Activated T-helper 9 cell treated with anti-CD3 and anti-CD28 coated beads, Interleukin-2, amount 50 U/mL, for 16 hours (primary cell): ENCODE measurements around the gene MB21D2.
"Not testable (repeated sequence)": the region's sequence is repeated elsewhere in the genome, so short reads cannot be mapped to it uniquely, and the experiment has no call there.

Experiments
- DNase-seq: peaks from one replicate; pipeline ENCODE4 v3.0.0-alpha.2; 2020; ENCODE audit warnings: low read depth

MB21D2 gene

GRCh38 chr3:192917404-192918274, at the start of gene MB21D2:
MB21D2 (minus strand) TSS chr3:192917856; CDS start chr3:192917840, 16 bp downstream.
- peak; percentile 60 for DNase-seq

- DNase-seq, result not testable (repeated sequence)
These were observed 47.5 kb upstream of the MB21D2 start for GRCh38 chr3:192964959-192965719.

GRCh38 chr3:192959773-192960172, 42.1 kb upstream of the MB21D2 start:
- no peak for DNase-seq

- no peak for DNase-seq
These were observed 40.7 kb upstream of the MB21D2 start for GRCh38 chr3:192958219-192958872.

- no peak for DNase-seq
These were observed 39.9 kb upstream of the MB21D2 start for GRCh38 chr3:192957441-192958021.

GRCh38 chr3:192953926-192954325, 36.3 kb upstream of the MB21D2 start:
- no peak for DNase-seq

- DNase-seq, result no peak
These were observed 29.8 kb upstream of the MB21D2 start for GRCh38 chr3:192947421-192947820.

GRCh38 chr3:192943393-192943792, 25.7 kb upstream of the MB21D2 start:
- DNase-seq, result no peak

- no peak for DNase-seq
These were observed 25.0 kb upstream of the MB21D2 start for GRCh38 chr3:192942625-192943024.

GRCh38 chr3:192940129-192940528, 22.5 kb upstream of the MB21D2 start:
- DNase-seq, result no peak

GRCh38 chr3:192935441-192935840, 17.8 kb upstream of the MB21D2 start:
- no peak for DNase-seq

GRCh38 chr3:192933779-192934460, 16.3 kb upstream of the MB21D2 start:
- no peak for DNase-seq

GRCh38 chr3:192933259-192933658, 15.6 kb upstream of the MB21D2 start:
- DNase-seq, result no peak

- no peak for DNase-seq
These were observed 14.2 kb upstream of the MB21D2 start for GRCh38 chr3:192931825-192932224.

- DNase-seq, result no peak
These were observed 12.9 kb upstream of the MB21D2 start for GRCh38 chr3:192930577-192930976.

- DNase-seq, result no peak
These were observed 12.3 kb upstream of the MB21D2 start for GRCh38 chr3:192929755-192930547.

- no peak for DNase-seq
These were observed 11.5 kb upstream of the MB21D2 start for GRCh38 chr3:192929146-192929545.

- no peak for DNase-seq
These were observed 11.1 kb upstream of the MB21D2 start for GRCh38 chr3:192928720-192929119.

GRCh38 chr3:192928016-192928415, 10.4 kb upstream of the MB21D2 start:
- DNase-seq, result no peak

- DNase-seq, result no peak
These were observed 9.4 kb upstream of the MB21D2 start for GRCh38 chr3:192927016-192927415.

GRCh38 chr3:192923731-192924130, 6.1 kb upstream of the MB21D2 start:
- no peak for DNase-seq
